Subcutaneous abdominal adipose tissue (tissue), 5 donors: Measurements from ENCODE around the gene RXRG.

Experiments used
- H3K27ac ChIP-seq: one replicate; pipeline ENCODE4 v1.7.0; 2013; ENCODE audit warnings: low read depth, mild to moderate bottlenecking, inconsistent platforms, low read length, moderate library complexity
- H3K27me3 ChIP-seq, 5 donors: one replicate each; pipeline ENCODE4 v1.7.0; 2013; ENCODE audit warnings: low read length in 5 of 5, inconsistent platforms in 1 of 5; ENCODE audit not compliant: control insufficient read depth in 5 of 5, insufficient read depth in 4 of 5
- H3K36me3 ChIP-seq, 5 donors: one replicate each; pipeline ENCODE4 v1.7.0; 2013; ENCODE audit warnings: low read length in 5 of 5; ENCODE audit not compliant: control insufficient read depth in 5 of 5, insufficient read depth in 5 of 5
- H3K4me1 ChIP-seq, 5 donors: one replicate each; pipeline ENCODE4 v1.7.0; 2013; ENCODE audit warnings: low read length in 5 of 5, mild to moderate bottlenecking in 3 of 5, moderate library complexity in 1 of 5; ENCODE audit not compliant: control insufficient read depth in 5 of 5, insufficient read depth in 5 of 5
- H3K4me3 ChIP-seq, 5 donors: one replicate each; pipeline ENCODE4 v1.7.0; 2013; ENCODE audit warnings: low read length in 5 of 5, low read depth in 1 of 5
- H3K9ac ChIP-seq, 5 donors: one replicate each; pipeline ENCODE4 v1.7.0; 2013; ENCODE audit warnings: low read length in 5 of 5, mild to moderate bottlenecking in 4 of 5, moderate library complexity in 3 of 5
- H3K9me3 ChIP-seq, 5 donors: one replicate each; pipeline ENCODE4 v1.7.0; 2013; ENCODE audit warnings: low read length in 5 of 5; ENCODE audit not compliant: control insufficient read depth in 5 of 5
- donor health status: healthy.
- donor health status: healthy.
- donor health status: healthy.
- donor health status: healthy.
- donor health status: healthy.

The RXRG gene

GRCh38 chr1:165402517-165403111, 42.3 kb downstream of the RXRG start:
- Histone ChIP-seq H3K27ac (no peak overlapping the region), H3K36me3 (peaks cover 0 to 3% (median 0%) of the 10 kb centered on the region in 5 donors), H3K9me3 (no peaks in the 10 kb centered on the region), H3K4me1 (peaks cover 0 to 14% (median 2%) of the 10 kb centered on the region in 5 donors), H3K4me3 (no peak overlapping the region), H3K9ac (no peak overlapping the region), H3K27me3 (no peaks in the 10 kb centered on the region)

- Histone ChIP-seq H3K4me3 (no peak overlapping the region), H3K9ac (no peak overlapping the region), H3K36me3 (no peaks in the 10 kb centered on the region), H3K27me3 (peaks cover 0 to 8% (median 0%) of the 10 kb centered on the region in 5 donors), H3K9me3 (no peaks in the 10 kb centered on the region), H3K27ac (peak overlapping the region; percentile 58), H3K4me1 (peaks cover 0 to 25% (median 10%) of the 10 kb centered on the region in 5 donors)
Measured at GRCh38 chr1:165397944-165398343, 47.0 kb downstream of the RXRG start.

- Histone ChIP-seq H3K36me3 (no peaks in the 10 kb centered on the region), H3K27ac (no peak overlapping the region), H3K4me1 (peaks cover 3 to 26% (median 12%) of the 10 kb centered on the region in 5 donors), H3K4me3 (no peak overlapping the region), H3K9ac (no peak overlapping the region), H3K27me3 (peaks cover 0 to 8% (median 3%) of the 10 kb centered on the region in 5 donors), H3K9me3 (no peaks in the 10 kb centered on the region)
Measured at GRCh38 chr1:165395901-165396300, 49.0 kb downstream of the RXRG start.

GRCh38 chr1:165395478-165395877, 49.4 kb downstream of the RXRG start:
- H3K9me3 ChIP-seq: no peaks in the 10 kb centered on the region
- H3K4me1 ChIP-seq: peaks cover 3 to 26% (median 12%) of the 10 kb centered on the region in 5 donors
- no peak overlapping the region for H3K4me3 ChIP-seq
- H3K9ac ChIP-seq: no peak overlapping the region
- H3K27me3 ChIP-seq: peaks cover 0 to 8% (median 3%) of the 10 kb centered on the region in 5 donors
- H3K27ac ChIP-seq: no peak overlapping the region
- no peaks in the 10 kb centered on the region for H3K36me3 ChIP-seq

- no peak overlapping the region for H3K27ac ChIP-seq
Measured at GRCh38 chr1:165392634-165393571, 52.0 kb downstream of the RXRG start.

GRCh38 chr1:165389609-165390008, 55.3 kb downstream of the RXRG start:
- Histone ChIP-seq H3K27me3 (peaks cover 0 to 11% (median 3%) of the 10 kb centered on the region in 5 donors), H3K27ac (no peak overlapping the region), H3K4me1 (peaks cover 3 to 24% (median 8%) of the 10 kb centered on the region in 5 donors), H3K9ac (no peak overlapping the region), H3K36me3 (no peaks in the 10 kb centered on the region), H3K4me3 (no peak overlapping the region), H3K9me3 (no peaks in the 10 kb centered on the region)

More at GRCh38 chr1:165392634-165393571, 52.0 kb downstream of the RXRG start:
- Histone ChIP-seq H3K27me3 (peaks cover 0 to 16% (median 7%) of the 10 kb centered on the region in 5 donors), H3K9ac (no peak overlapping the region), H3K36me3 (no peaks in the 10 kb centered on the region), H3K9me3 (no peaks in the 10 kb centered on the region), H3K4me3 (peak overlapping the region; percentile 7 to 49 (median 40)), H3K4me1 (peaks cover 3 to 20% (median 12%) of the 10 kb centered on the region in 5 donors)

GRCh38 chr1:165387961-165388360, 57.0 kb downstream of the RXRG start:
- Histone ChIP-seq H3K4me3 (no peak overlapping the region), H3K4me1 (peaks cover 11 to 25% (median 12%) of the 10 kb centered on the region in 5 donors), H3K27me3 (peaks cover 0 to 11% (median 3%) of the 10 kb centered on the region in 5 donors), H3K9ac (no peak overlapping the region), H3K27ac (no peak overlapping the region), H3K9me3 (no peaks in the 10 kb centered on the region), H3K36me3 (no peaks in the 10 kb centered on the region)

- Histone ChIP-seq H3K9me3 (no peaks in the 10 kb centered on the region), H3K36me3 (no peaks in the 10 kb centered on the region), H3K4me3 (no peak overlapping the region), H3K27me3 (peaks cover 0 to 11% (median 3%) of the 10 kb centered on the region in 5 donors), H3K27ac (no peak overlapping the region), H3K4me1 (peaks cover 9 to 24% (median 14%) of the 10 kb centered on the region in 5 donors), H3K9ac (no peak overlapping the region)
Measured at GRCh38 chr1:165387505-165387904, 57.4 kb downstream of the RXRG start.

- peaks cover 9 to 24% (median 16%) of the 10 kb centered on the region in 5 donors for H3K4me1 ChIP-seq
- H3K4me3 ChIP-seq: no peak overlapping the region
- no peaks in the 10 kb centered on the region for H3K36me3 ChIP-seq
- H3K9ac ChIP-seq: no peak overlapping the region
- H3K27me3 ChIP-seq: peaks cover 0 to 3% (median under 1%) of the 10 kb centered on the region in 5 donors
- no peaks in the 10 kb centered on the region for H3K9me3 ChIP-seq
- H3K27ac ChIP-seq: no peak overlapping the region
Measured at GRCh38 chr1:165383599-165384405, 61.1 kb downstream of the RXRG start.
